Small intestine (tissue), 16 donors: ENCODE results near the gene CTBP2. TPM values are rescaled to one million over a fixed set of nuclear protein-coding genes. Genes with fewer than 3 reads are reported as not detected.

Experiments
- DNase-seq, 2 donors: peaks; one replicate each; pipeline versions ENCODE4 v3.0.0 to v3.0.0-alpha.2; 2013
- FAIRE-seq: peaks from 2 replicates; lab custom pipeline; 2012; peaks lifted over from hg19 to GRCh38; lab: Jason Lieb, UNC
- H3K27ac ChIP-seq, 3 donors: one replicate each; pipeline ENCODE4 v1.5.1; 2013; ENCODE audit warnings: low read length in 2 of 3, mild to moderate bottlenecking in 2 of 3, control low read depth in 1 of 3, inconsistent platforms in 1 of 3, low read depth in 1 of 3, moderate library complexity in 1 of 3
- H3K27me3 ChIP-seq, 3 donors: one replicate each; pipeline ENCODE4 v1.6.1; 2013; ENCODE audit warnings: low read length in 3 of 3, inconsistent platforms in 1 of 3; ENCODE audit not compliant: control insufficient read depth in 3 of 3, insufficient read depth in 3 of 3
- H3K36me3 ChIP-seq, 3 donors: one replicate each; pipeline ENCODE4 v1.6.1; 2013; ENCODE audit warnings: low read length in 3 of 3, inconsistent platforms in 1 of 3, low read depth in 1 of 3, mild to moderate bottlenecking in 1 of 3, moderate library complexity in 1 of 3; ENCODE audit not compliant: control insufficient read depth in 3 of 3, insufficient read depth in 2 of 3
- H3K4me1 ChIP-seq, 3 donors: one replicate each; pipeline ENCODE4 v1.6.1; 2013; ENCODE audit warnings: low read length in 2 of 3, inconsistent platforms in 1 of 3, low read depth in 1 of 3, mild to moderate bottlenecking in 1 of 3, moderate library complexity in 1 of 3; ENCODE audit not compliant: control insufficient read depth in 3 of 3, insufficient read depth in 2 of 3
- H3K4me3 ChIP-seq, 3 donors: one replicate each; pipeline ENCODE4 v1.5.1; 2013; ENCODE audit warnings: low read length in 3 of 3, control low read depth in 1 of 3, inconsistent platforms in 1 of 3, low read depth in 1 of 3, mild to moderate bottlenecking in 1 of 3, moderate library complexity in 1 of 3
- H3K9me3 ChIP-seq, 2 donors: one replicate each; pipeline ENCODE4 v1.6.1; 2013; ENCODE audit warnings: low read depth in 1 of 2, low read length in 1 of 2; ENCODE audit not compliant: control insufficient read depth in 2 of 2, insufficient read depth in 1 of 2
- WGBS, 3 donors: extraction: QIAGEN DNeasy Blood & Tissue Kit; methylation state at CpG; one replicate each; pipeline ENCODE4 v1.1.7; 2013; 5-methylcytosine and 5-hydroxymethylcytosine counted together
- long read RNA-seq, 10 donors: transcript quantifications; one replicate each; lab custom pipeline, GENCODE V29; 2026
- polyA plus RNA-seq, 4 donors: library from polyadenylated mRNA; stranded (reverse) in 3 of 4; unstranded in 1 of 4; fragments of 200-250 nt in 3 of 4; fragments of 120-200 nt in 1 of 4; gene quantifications; one replicate each; pipeline versions ENCODE4 v1.2.1 to v1.2.3, GENCODE V29; 2013
- donor health status: healthy with polysubstance abuse.
- donor health status: control.
- donor health status: control.
- donor health status: Bipolar disorder and iron deficiency.
- donor health status: healthy.

The CTBP2 gene
- 10 to 100 TPM; 38.1 to 56.8 (median 49.1) TPM for polyA plus RNA-seq
- long read RNA-seq, donor 1, full-length matches to known transcripts: 16 of 21 reads
- long read RNA-seq, donor 1, partial matches to known transcripts: 5 of 21 reads
- long read RNA-seq, donor 1, other reads (novel, unspliced or antisense): 0 of 21 reads
- long read RNA-seq, donor 2, full-length matches to known transcripts: 3 of 3 reads
- long read RNA-seq, donor 2, partial matches to known transcripts: 0 of 3 reads
- long read RNA-seq, donor 2, other reads (novel, unspliced or antisense): 0 of 3 reads
- long read RNA-seq, donor 3, partial matches to known transcripts: 12 of 12 reads
- long read RNA-seq, donor 3, other reads (novel, unspliced or antisense): 0 of 12 reads
- long read RNA-seq, donor 4: 0 reads
- long read RNA-seq, donor 5: 0 reads
- long read RNA-seq, donor 6, full-length matches to known transcripts: 2 of 42 reads
- long read RNA-seq, donor 6, partial matches to known transcripts: 40 of 42 reads
- long read RNA-seq, donor 6, other reads (novel, unspliced or antisense): 0 of 42 reads
- long read RNA-seq, donor 7: 0 reads
- long read RNA-seq, donor 8: 0 reads
- long read RNA-seq, donor 9, full-length matches to known transcripts: 4 of 4 reads
- long read RNA-seq, donor 9, partial matches to known transcripts: 0 of 4 reads
- long read RNA-seq, donor 9, other reads (novel, unspliced or antisense): 0 of 4 reads
- long read RNA-seq, donor 10, full-length matches to known transcripts: 13 of 18 reads
- long read RNA-seq, donor 10, partial matches to known transcripts: 5 of 18 reads
- long read RNA-seq, donor 10, other reads (novel, unspliced or antisense): 0 of 18 reads

DNA sequence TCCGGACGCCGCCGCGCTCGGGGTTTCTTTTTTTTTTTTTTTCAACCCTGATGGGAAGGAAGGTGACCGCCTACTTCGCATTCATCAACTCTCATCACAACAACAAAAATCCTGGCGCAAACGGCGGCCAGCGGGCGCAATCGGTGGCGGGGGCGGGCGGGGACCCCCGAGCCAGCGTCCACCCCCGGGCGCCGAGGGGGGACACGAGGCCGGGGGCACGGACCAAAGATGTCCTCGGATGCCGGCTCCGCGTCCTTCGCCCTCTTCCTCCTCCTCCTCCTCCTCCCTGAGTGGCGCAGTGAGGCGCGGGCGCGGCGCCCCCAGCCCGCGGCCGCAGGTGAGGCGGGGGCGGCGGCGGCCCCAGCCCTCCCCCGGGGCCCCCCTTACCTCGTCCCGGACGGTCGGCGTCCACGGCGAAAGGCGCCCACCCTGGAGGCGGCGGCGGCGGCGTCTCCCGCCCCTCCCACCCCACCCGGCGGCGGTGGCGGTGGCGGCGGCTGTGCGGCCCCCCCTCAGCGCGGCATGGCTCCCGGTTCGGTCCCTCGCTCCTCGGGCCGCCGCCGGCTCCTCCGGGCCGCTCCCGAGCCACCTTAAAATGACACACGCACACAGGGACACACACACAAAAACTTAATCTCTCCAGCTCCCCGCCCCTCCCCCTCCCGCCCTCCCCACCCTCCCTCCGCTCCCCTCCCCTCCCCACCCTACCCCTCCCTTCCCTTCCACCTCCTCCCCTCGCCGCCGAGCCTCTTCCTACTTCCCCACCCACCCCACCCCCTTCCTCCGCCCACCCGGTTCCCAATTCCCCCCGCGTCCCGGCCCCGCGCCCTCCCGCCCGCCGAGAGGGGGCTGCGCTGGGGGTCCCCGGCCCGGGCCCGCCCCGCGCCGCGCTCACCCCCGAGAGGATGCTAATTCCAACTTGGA, at the start of gene CTBP2:
TSS of gene CTBP2 (minus strand) at position 632 of the 924 bp plus-strand sequence.
- DNase-seq (peak; percentile 43 to 74), FAIRE-seq (no peak)
- Histone ChIP-seq H3K27ac (peak within 1 kb of the TSS; percentile 91 to 98 (median 97)), H3K9me3 (no peaks in the 10 kb centered on the region), H3K36me3 (no peaks in the 10 kb centered on the region), H3K27me3 (no peaks in the 10 kb centered on the region), H3K4me1 (peaks cover 0 to 25% (median 2%) of the 10 kb centered on the region in 3 donors), H3K4me3 (peak within 1 kb of the TSS; percentile 71 to 85 (median 75))
- 1% methylated on average over 27 to 100 of the region's 103 CpGs for whole genome bisulfite sequencing, 3 donors

DNA sequence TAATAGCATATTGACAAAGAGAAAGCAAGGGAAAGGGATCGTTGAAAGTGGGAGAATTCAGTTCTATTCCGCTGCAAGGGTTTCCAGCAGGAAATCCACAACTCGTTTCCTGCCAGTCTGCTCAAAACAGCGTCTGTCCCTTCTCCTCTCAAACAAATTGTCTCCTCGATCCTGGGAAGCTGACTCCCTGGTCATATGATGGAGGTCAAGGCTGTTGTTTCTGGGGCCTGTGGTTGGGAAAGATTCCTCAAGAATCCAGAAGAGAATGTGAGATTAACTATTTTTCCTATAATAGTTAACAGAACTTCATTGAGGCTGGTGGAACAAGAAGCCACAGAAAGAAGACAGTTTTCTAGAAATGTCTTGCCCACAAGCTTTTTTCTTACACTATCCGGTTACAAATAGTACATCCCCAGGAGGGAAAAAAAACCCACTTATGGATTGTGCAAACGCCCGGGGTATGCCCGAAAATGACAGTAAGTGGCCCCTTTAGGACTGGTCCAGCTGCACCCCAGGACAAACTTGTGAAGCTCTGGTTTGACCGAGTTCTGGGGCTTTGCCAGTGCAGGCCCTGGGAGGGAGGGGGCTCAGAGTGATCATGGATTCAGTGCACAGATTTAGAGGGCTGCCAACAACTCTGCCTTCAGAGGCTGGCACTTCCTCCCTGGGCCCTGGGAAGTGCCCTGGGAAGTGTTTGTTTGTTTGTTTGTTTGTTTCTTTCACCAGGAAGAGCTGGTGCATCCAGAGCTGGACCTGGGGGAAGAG, 49.4 kb upstream of the CTBP2 start:
- no peak for FAIRE-seq
- Histone ChIP-seq H3K4me3 (no peak overlapping the region), H3K27me3 (no peaks in the 10 kb centered on the region), H3K27ac (no peak overlapping the region), H3K9me3 (no peaks in the 10 kb centered on the region), H3K36me3 (no peaks in the 10 kb centered on the region), H3K4me1 (no peaks in the 10 kb centered on the region)
- WGBS, 3 donors: 60 to 84% (median 74%) methylated on average over 10 of the region's 10 CpGs
- DNase-seq: no peak

- FAIRE-seq (no peak), DNase-seq (no peak)
- no peaks in the 10 kb centered on the region for H3K36me3 ChIP-seq
- no peaks in the 10 kb centered on the region for H3K9me3 ChIP-seq
- no peak overlapping the region for H3K4me3 ChIP-seq
- no peak overlapping the region for H3K27ac ChIP-seq
- no peaks in the 10 kb centered on the region for H3K27me3 ChIP-seq
- no peaks in the 10 kb centered on the region for H3K4me1 ChIP-seq
- WGBS, 3 donors: 79 to 89% (median 86%) methylated on average over 23 of the region's 23 CpGs
These were observed 48.6 kb upstream of the CTBP2 start for GRCh38 chr10:125208854-125209565.

DNA sequence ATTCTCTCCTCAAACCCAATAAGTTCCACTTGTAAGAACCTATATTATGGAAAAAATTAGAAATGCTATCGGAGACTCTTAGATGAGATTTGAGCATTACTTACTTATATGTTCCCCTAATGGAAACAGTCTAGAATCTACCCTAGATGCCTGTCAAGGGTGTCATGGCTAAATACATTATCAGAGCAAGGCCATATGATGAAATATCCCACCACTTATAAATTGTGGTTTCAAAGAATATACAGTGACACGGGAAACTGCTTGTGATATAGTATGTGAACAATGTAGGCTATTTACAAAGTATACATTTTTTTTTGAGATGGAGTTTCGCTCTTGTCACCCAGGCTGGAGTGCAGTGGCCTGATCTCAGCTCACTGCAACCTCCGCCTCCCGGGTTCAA, 46.3 kb upstream of the CTBP2 start:
- Histone ChIP-seq H3K27me3 (no peaks in the 10 kb centered on the region), H3K4me1 (no peaks in the 10 kb centered on the region), H3K27ac (no peak overlapping the region), H3K36me3 (no peaks in the 10 kb centered on the region), H3K4me3 (no peak overlapping the region), H3K9me3 (no peaks in the 10 kb centered on the region)
- no peak for FAIRE-seq
- no peak for DNase-seq
- WGBS, 3 donors: 83 to 90% (median 88%) methylated on average over 5 of the region's 5 CpGs

- Histone ChIP-seq H3K4me1 (no peaks in the 10 kb centered on the region), H3K27me3 (no peaks in the 10 kb centered on the region), H3K4me3 (no peak overlapping the region), H3K27ac (no peak overlapping the region), H3K36me3 (no peaks in the 10 kb centered on the region), H3K9me3 (no peaks in the 10 kb centered on the region)
- WGBS, 3 donors: 71 to 83% (median 76%) methylated on average over 2 of the region's 2 CpGs
- DNase-seq (no peak), FAIRE-seq (no peak)
These were observed 45.1 kb upstream of the CTBP2 start for GRCh38 chr10:125205431-125205830.

- 81 to 86% (median 85%) methylated on average over 5 of the region's 5 CpGs for WGBS, 3 donors
- no peaks in the 10 kb centered on the region for H3K36me3 ChIP-seq
- H3K4me1 ChIP-seq: no peaks in the 10 kb centered on the region
- H3K27me3 ChIP-seq: no peaks in the 10 kb centered on the region
- H3K9me3 ChIP-seq: peaks cover 0 to 7% of the 10 kb centered on the region in 2 donors
- DNase-seq (no peak), FAIRE-seq (no peak)
- H3K4me3 ChIP-seq: no peak overlapping the region
- no peak overlapping the region for H3K27ac ChIP-seq
These were observed 44.0 kb upstream of the CTBP2 start for GRCh38 chr10:125204400-125204799.

DNA sequence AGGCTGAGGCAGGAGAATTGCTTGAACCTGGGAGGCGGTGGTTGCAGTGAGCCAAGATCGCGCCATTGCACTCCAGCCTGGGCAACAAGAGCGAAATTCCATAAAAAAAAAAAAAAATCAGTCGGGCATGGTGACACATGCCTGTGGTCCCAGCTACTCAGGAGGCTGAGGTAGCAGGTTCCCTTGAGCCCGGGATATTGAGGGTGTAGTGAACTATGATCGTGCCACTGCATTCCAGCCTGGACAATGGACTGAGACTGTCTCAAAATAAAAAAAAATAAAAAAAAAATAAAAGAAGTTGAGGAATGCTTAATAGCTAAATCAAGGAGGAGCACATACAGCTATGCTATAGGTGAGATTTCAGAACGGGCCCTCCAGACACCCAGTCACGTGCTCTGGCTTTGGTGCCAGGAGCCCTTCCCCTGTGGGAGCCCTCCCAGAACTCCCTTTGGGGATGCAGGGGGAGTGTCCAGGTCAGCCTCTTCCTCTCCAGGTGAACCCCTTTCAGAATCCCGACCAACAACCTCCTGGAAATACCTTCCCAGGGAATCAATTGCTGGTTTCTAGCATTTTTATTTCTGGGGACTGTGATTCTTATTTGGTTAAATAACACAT, 42.9 kb upstream of the CTBP2 start:
- Histone ChIP-seq H3K36me3 (no peaks in the 10 kb centered on the region), H3K4me3 (no peak overlapping the region), H3K27ac (no peak overlapping the region), H3K9me3 (peaks cover 0 to 7% of the 10 kb centered on the region in 2 donors), H3K27me3 (no peaks in the 10 kb centered on the region), H3K4me1 (no peaks in the 10 kb centered on the region)
- FAIRE-seq (no peak), DNase-seq (no peak)
- WGBS, 3 donors: 71 to 81% (median 79%) methylated on average over 10 of the region's 10 CpGs
